IPS DF 6.9 (cell line): ENCODE results near the gene PPARG.
"Not testable (repeated sequence)": the region's sequence is repeated elsewhere in the genome, so short reads cannot be mapped to it uniquely, and the experiment has no call there.

Experiments used
- DNase-seq: peaks from one replicate; pipeline ENCODE4 v3.0.0-alpha.2; 2013; ENCODE audit warnings: low read depth, low spot score
- H3K27ac ChIP-seq: one replicate; pipeline ENCODE4 v1.5.1; 2013; ENCODE audit warnings: low read length, control low read depth
- H3K27me3 ChIP-seq: 2 replicates; pipeline ENCODE4 v1.6.1; 2013; ENCODE audit warnings: mild to moderate bottlenecking, low read length; ENCODE audit not compliant: control insufficient read depth, insufficient read depth
- H3K36me3 ChIP-seq: 2 replicates; pipeline ENCODE4 v1.6.1; 2013; ENCODE audit warnings: low read length; ENCODE audit not compliant: control insufficient read depth, insufficient read depth
- H3K4me1 ChIP-seq: 2 replicates; pipeline ENCODE4 v1.6.1; 2013; ENCODE audit warnings: low read length; ENCODE audit not compliant: control insufficient read depth, insufficient read depth
- H3K4me3 ChIP-seq: 2 replicates; pipeline ENCODE4 v1.5.1; 2013; ENCODE audit warnings: mild to moderate bottlenecking, low read length
- H3K9me3 ChIP-seq: 2 replicates; pipeline ENCODE4 v1.6.1; 2013; ENCODE audit warnings: low read length, inconsistent platforms; ENCODE audit not compliant: control insufficient read depth, insufficient read depth
- WGBS: extraction: QIAGEN DNeasy Blood & Tissue Kit; methylation state at CpG from one replicate; pipeline ENCODE4 v1.1.7; 2013; ENCODE audit warnings: mixed read lengths, missing lambda C conversion rate; ENCODE audit not compliant: insufficient read length, insufficient coverage; 5-methylcytosine and 5-hydroxymethylcytosine counted together

The PPARG gene

GRCh38 chr3:12262173-12262572, 26.7 kb upstream of the PPARG start:
- DNase-seq, H3K27ac ChIP-seq, H3K36me3 ChIP-seq, H3K27me3 ChIP-seq, H3K4me1 ChIP-seq, H3K9me3 ChIP-seq, H3K4me3 ChIP-seq: not testable (repeated sequence)
- WGBS = no CpG with 5 or more reads among the region's 8 CpGs

DNA sequence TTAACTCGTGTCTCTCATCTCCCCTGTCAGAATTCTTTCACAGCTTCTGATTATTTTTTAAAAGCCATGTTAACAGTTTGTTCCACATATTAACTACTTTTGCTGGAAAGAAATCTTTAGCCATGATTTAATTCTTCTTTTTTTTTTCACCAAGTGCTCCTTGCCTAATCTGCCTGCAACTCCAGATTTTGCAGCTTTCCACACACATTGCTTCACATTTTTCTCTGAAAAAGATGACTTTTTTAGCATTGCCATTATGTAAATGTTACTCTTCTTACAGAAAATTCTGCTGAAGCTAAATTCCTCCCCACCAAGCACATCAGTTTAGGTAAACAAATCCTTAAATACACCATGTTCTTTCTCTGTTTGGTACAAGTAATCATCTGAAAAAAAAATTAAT, 23.4 kb upstream of the PPARG start:
- Histone ChIP-seq H3K4me3 (no peak overlapping the region), H3K4me1 (no peaks in the 10 kb centered on the region), H3K9me3 (no peaks in the 10 kb centered on the region), H3K27ac (no peak overlapping the region), H3K36me3 (no peaks in the 10 kb centered on the region), H3K27me3 (no peaks in the 10 kb centered on the region)
- no CpG with 5 or more reads among the region's 1 CpG for WGBS
- DNase-seq = no peak

DNA sequence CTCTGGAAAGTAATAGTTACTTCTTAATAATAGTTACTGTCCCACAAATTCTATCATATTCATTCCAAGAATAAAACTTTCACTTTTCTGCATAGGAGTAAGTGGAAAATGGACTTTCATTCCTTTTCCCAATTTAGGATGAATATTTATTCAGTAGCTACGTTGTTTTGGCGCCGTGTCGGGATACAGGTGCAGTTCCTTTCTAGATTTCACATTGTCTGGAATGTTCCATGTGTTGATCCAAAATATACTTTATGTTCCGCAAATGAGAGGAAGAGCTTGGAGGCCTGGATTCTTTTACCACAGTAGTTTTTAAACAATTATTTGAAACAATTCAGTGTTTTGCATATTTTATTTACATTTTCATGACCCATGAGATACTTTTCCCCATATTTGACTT, 22.8 kb upstream of the PPARG start:
- WGBS = no CpG with 5 or more reads among the region's 5 CpGs
- no peak for DNase-seq
- Histone ChIP-seq H3K27me3 (no peaks in the 10 kb centered on the region), H3K4me1 (no peaks in the 10 kb centered on the region), H3K36me3 (no peaks in the 10 kb centered on the region), H3K4me3 (no peak overlapping the region), H3K27ac (no peak overlapping the region), H3K9me3 (no peaks in the 10 kb centered on the region)

- H3K4me3 ChIP-seq = no peak overlapping the region
- H3K4me1 ChIP-seq = no peaks in the 10 kb centered on the region
- WGBS = no CpG with 5 or more reads among the region's 3 CpGs
Observed at GRCh38 chr3:12267376-12268030, 21.4 kb upstream of the PPARG start.

DNA sequence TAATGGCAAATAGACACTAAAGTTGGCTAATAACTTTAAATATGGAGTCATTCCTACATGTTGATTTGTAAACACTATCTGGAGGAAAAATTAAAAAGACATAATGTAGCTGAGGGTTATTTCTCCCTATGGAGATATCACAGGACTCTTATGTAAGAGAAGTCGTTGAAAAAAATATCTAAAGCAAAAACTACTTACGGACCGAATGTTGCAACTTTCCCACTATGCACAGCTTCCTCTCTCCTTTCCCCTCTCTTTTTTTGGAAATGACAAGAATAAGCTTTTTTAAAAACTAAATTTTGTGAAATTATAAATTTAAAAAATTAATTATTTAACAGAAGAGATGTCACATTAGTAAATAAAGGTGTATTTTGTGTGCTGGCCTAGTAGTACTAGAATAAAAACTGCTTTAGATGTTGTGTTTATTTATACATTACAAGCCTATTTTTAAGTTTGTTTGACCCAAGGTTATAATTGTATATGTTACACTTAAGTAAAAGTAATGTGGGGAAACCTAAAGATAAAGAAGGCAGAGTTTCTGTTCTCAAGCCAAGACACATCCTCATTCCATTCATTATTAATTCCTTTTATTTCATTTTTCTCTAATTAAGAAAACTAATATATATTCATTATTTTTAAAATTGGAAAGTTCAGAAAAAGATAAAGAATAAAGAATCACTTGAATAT, 20.7 kb upstream of the PPARG start:
- no CpG with 5 or more reads among the region's 3 CpGs for WGBS

More at GRCh38 chr3:12267376-12268030, 21.4 kb upstream of the PPARG start:
- no peaks in the 10 kb centered on the region for H3K36me3 ChIP-seq
- H3K9me3 ChIP-seq = no peaks in the 10 kb centered on the region
- no peaks in the 10 kb centered on the region for H3K27me3 ChIP-seq
- no peak overlapping the region for H3K27ac ChIP-seq
- DNase-seq = no peak

GRCh38 chr3:12270976-12271375, 17.9 kb upstream of the PPARG start:
- Histone ChIP-seq H3K36me3 (no peaks in the 10 kb centered on the region), H3K27me3 (no peaks in the 10 kb centered on the region), H3K4me1 (no peaks in the 10 kb centered on the region), H3K27ac (no peak overlapping the region), H3K9me3 (no peaks in the 10 kb centered on the region), H3K4me3 (no peak overlapping the region)
- no peak for DNase-seq
- no CpG with 5 or more reads among the region's 5 CpGs for WGBS

More for the DNA sequence above, 20.7 kb upstream of the PPARG start:
- H3K4me3 ChIP-seq = no peak overlapping the region
- no peaks in the 10 kb centered on the region for H3K27me3 ChIP-seq
- DNase-seq = no peak
- no peaks in the 10 kb centered on the region for H3K4me1 ChIP-seq
- H3K36me3 ChIP-seq = no peaks in the 10 kb centered on the region
- H3K9me3 ChIP-seq = no peaks in the 10 kb centered on the region
- no peak overlapping the region for H3K27ac ChIP-seq

DNA sequence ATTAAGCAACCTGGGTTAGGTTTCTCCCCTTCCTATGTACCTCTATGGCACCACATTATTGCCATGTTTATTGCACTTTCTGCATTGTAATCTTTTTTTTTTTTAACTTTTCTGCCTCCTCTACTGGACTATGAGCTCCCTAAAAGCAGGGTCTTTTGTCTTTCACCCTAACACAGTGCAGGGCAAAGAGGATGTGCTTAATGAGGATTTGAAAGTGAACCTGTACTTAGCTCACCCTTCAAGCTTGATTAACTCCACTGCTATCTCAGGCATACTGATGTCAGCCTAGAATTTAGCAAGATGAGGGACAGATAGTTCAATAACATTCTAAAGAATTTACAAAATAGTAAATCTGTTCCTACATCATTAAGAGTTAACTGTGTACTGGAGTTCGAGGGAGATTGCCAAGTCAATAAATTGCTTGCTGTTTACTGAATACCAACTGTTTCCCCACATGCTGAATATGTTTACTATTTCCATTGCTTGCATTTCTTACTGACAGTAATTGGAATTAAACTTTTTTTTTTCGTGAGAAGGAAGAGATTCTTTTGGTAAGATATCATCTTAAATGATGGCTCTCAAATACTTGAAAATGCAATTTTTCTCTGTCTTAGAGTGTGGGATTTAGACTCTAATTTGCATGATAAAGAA, 15.7 kb upstream of the PPARG start:
- Histone ChIP-seq H3K36me3 (no peaks in the 10 kb centered on the region), H3K27ac (no peak overlapping the region), H3K27me3 (no peaks in the 10 kb centered on the region), H3K4me1 (no peaks in the 10 kb centered on the region), H3K9me3 (no peaks in the 10 kb centered on the region), H3K4me3 (no peak overlapping the region)
- WGBS = no CpG with 5 or more reads among the region's 2 CpGs
- no peak for DNase-seq

- H3K27me3 ChIP-seq = no peaks in the 10 kb centered on the region
- no peaks in the 10 kb centered on the region for H3K4me1 ChIP-seq
- no peaks in the 10 kb centered on the region for H3K9me3 ChIP-seq
- H3K36me3 ChIP-seq = no peaks in the 10 kb centered on the region
- no peak overlapping the region for H3K4me3 ChIP-seq
- DNase-seq = no peak
- WGBS = no CpG with 5 or more reads among the region's 3 CpGs
- H3K27ac ChIP-seq = no peak overlapping the region
Observed at GRCh38 chr3:12275974-12276650, 12.8 kb upstream of the PPARG start.

DNA sequence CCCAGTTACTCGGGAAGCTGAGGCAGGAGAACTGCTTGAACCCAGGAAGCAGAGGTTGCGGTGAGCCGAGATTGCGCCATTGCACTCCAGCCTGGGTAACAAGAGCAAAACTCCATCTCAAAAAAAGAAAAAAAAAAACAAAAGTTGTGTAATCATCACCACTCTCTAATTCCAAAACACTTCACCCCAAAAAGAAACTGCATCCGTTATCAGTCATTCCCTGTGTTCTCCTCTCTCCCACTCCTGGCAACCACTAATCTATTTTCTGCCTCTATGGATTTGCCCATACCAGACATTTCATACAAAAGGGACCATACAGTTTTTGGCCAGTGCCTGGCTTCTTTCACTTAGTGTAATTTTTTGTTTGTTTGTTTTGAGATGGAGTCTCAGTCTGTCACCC, 12.0 kb upstream of the PPARG start:
- H3K36me3 ChIP-seq, DNase-seq: not testable (repeated sequence)

DNA sequence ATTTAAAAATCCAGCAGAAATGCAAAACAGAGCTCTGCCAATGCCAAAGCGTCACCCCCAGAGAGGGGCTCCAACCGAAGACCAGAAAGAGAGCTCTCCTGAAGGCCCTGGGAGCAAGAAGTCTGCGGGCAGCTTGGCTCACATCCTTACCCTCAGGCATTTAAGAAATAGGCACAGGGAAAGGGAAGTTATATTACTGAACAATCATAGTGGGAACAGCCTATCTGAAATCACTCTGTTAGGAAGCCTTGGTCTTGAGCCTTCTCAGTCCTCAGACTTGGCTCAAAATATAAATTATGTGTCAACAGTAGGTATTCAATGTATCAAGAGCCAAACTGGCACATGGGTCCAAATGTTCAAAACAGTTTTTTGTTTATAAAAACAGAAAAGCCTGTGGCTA, 10.3 kb upstream of the PPARG start:
- no peaks in the 10 kb centered on the region for H3K4me1 ChIP-seq
- no peak overlapping the region for H3K4me3 ChIP-seq
- H3K27ac ChIP-seq = no peak overlapping the region
- H3K27me3 ChIP-seq = no peaks in the 10 kb centered on the region
- WGBS = no CpG with 5 or more reads among the region's 3 CpGs
- H3K9me3 ChIP-seq = no peaks in the 10 kb centered on the region
- no peaks in the 10 kb centered on the region for H3K36me3 ChIP-seq
- DNase-seq = no peak

More for the DNA sequence above, 12.0 kb upstream of the PPARG start:
- not testable (repeated sequence) for H3K27me3 ChIP-seq, H3K27ac ChIP-seq, H3K4me3 ChIP-seq, H3K9me3 ChIP-seq, H3K4me1 ChIP-seq
- WGBS = no CpG with 5 or more reads among the region's 5 CpGs
